Neuronal stem cell (in vitro differentiated cells): Measurements from ENCODE around the gene WNT8A.

Experiments
- DNase-seq: peaks from one replicate; pipeline ENCODE4 v3.0.0-alpha.2; 2013; ENCODE audit warnings: low spot score
- H2AFZ ChIP-seq: one replicate; pipeline ENCODE4 v1.6.1; 2013; ENCODE audit warnings: mild to moderate bottlenecking, low read length, inconsistent platforms
- H2AK5ac ChIP-seq: 2 replicates; pipeline ENCODE4 v1.6.1; 2013; ENCODE audit warnings: low read depth, mild to moderate bottlenecking, inconsistent platforms, low read length, moderate library complexity, mixed read lengths
- H2BK120ac ChIP-seq: 2 replicates; pipeline ENCODE4 v1.6.1; 2013; ENCODE audit warnings: low read depth, mild to moderate bottlenecking, inconsistent platforms, low read length, moderate library complexity, mixed read lengths
- H2BK12ac ChIP-seq: one replicate; pipeline ENCODE4 v1.6.1; 2013; ENCODE audit warnings: low read length, inconsistent platforms
- H2BK15ac ChIP-seq: 2 replicates; pipeline ENCODE4 v1.6.1; 2013; ENCODE audit warnings: mild to moderate bottlenecking, low read length, inconsistent platforms, mixed read lengths
- H2BK5ac ChIP-seq: one replicate; pipeline ENCODE4 v1.6.1; 2013; ENCODE audit warnings: inconsistent platforms, mild to moderate bottlenecking, low read length, moderate library complexity
- H3K14ac ChIP-seq: one replicate; pipeline ENCODE4 v1.6.1; 2013; ENCODE audit warnings: low read length, inconsistent platforms
- H3K18ac ChIP-seq: 2 replicates; pipeline ENCODE4 v1.6.1; 2013; ENCODE audit warnings: low read length, inconsistent platforms
- H3K23ac ChIP-seq: 2 replicates; pipeline ENCODE4 v1.6.1; 2013; ENCODE audit warnings: low read depth, mild to moderate bottlenecking, mixed read lengths, low read length, inconsistent platforms; ENCODE audit not compliant: poor library complexity
- H3K27ac ChIP-seq: replicated peaks from 3 replicates; pipeline ENCODE4 v1.5.1; 2013; ENCODE audit warnings: low read length, inconsistent platforms
- H3K27me3 ChIP-seq, 3 experiments: 2 replicates each; pipeline ENCODE4 v1.6.1; 2013; ENCODE audit warnings: low read length in 3 of 3, mild to moderate bottlenecking in 2 of 3, inconsistent platforms in 1 of 3, low read depth in 1 of 3, mixed read lengths in 1 of 3, moderate library complexity in 1 of 3; ENCODE audit not compliant: control insufficient read depth in 3 of 3, insufficient read depth in 3 of 3
- H3K36me3 ChIP-seq, 2 donors: replicated peaks in 1 of 2; 2 replicates each; pipeline ENCODE4 v1.6.1; 2013; ENCODE audit warnings: low read length in 2 of 2; ENCODE audit not compliant: control insufficient read depth in 2 of 2, insufficient read depth in 2 of 2
- H3K4ac ChIP-seq: 2 replicates; pipeline ENCODE4 v1.6.1; 2013; ENCODE audit warnings: inconsistent platforms, mild to moderate bottlenecking, low read length, moderate library complexity
- H3K4me1 ChIP-seq, 2 donors: 1 replicate in 1 of 2; 2 replicates in 1 of 2; pipeline ENCODE4 v1.6.1; 2013; ENCODE audit warnings: low read length in 2 of 2, low read depth in 1 of 2; ENCODE audit not compliant: control insufficient read depth in 2 of 2, insufficient read depth in 1 of 2
- H3K4me2 ChIP-seq: one replicate; pipeline ENCODE4 v1.6.1; 2013; ENCODE audit warnings: mild to moderate bottlenecking, low read length, inconsistent platforms; ENCODE audit not compliant: insufficient read depth, poor library complexity, severe bottlenecking
- H3K4me3 ChIP-seq, 2 donors: 2 replicates each; pipeline ENCODE4 v1.5.1; 2013; ENCODE audit warnings: low read length in 2 of 2, mild to moderate bottlenecking in 2 of 2, inconsistent platforms in 1 of 2, moderate library complexity in 1 of 2
- H3K79me1 ChIP-seq: one replicate; pipeline ENCODE4 v1.6.1; 2013; ENCODE audit warnings: low read depth, mild to moderate bottlenecking, inconsistent platforms, low read length, moderate library complexity
- H3K9ac ChIP-seq: one replicate; pipeline ENCODE4 v1.6.1; 2013; ENCODE audit warnings: mild to moderate bottlenecking, low read depth, low read length, inconsistent platforms; ENCODE audit not compliant: poor library complexity
- H3K9me3 ChIP-seq, 2 donors: replicated peaks in 1 of 2; 2 replicates each; pipeline versions ENCODE3 to v1.6.1; 2013; ENCODE audit warnings: low read length in 2 of 2, mild to moderate bottlenecking in 2 of 2, inconsistent platforms in 1 of 2, low read depth in 1 of 2, mixed read lengths in 1 of 2, moderate library complexity in 1 of 2; ENCODE audit not compliant: control insufficient read depth in 2 of 2, insufficient read depth in 1 of 2
- H4K8ac ChIP-seq: one replicate; pipeline ENCODE4 v1.6.1; 2013; ENCODE audit warnings: low read depth, mild to moderate bottlenecking, inconsistent platforms, low read length, moderate library complexity
- H4K91ac ChIP-seq: one replicate; pipeline ENCODE4 v1.6.1; 2013; ENCODE audit warnings: low read length, low read depth, mild to moderate bottlenecking, inconsistent platforms; ENCODE audit not compliant: poor library complexity
- WGBS, 2 donors: extraction: QIAGEN DNeasy Blood & Tissue Kit; methylation state at CpG; one replicate each; pipeline ENCODE4 v1.1.7; 2013; ENCODE audit warnings: missing lambda C conversion rate in 2 of 2, mixed read lengths in 1 of 2; ENCODE audit not compliant: insufficient read length in 2 of 2, insufficient replicate concordance in 1 of 2; ENCODE audit errors: extremely low coverage in 2 of 2; 5-methylcytosine and 5-hydroxymethylcytosine counted together

Gene WNT8A

DNA sequence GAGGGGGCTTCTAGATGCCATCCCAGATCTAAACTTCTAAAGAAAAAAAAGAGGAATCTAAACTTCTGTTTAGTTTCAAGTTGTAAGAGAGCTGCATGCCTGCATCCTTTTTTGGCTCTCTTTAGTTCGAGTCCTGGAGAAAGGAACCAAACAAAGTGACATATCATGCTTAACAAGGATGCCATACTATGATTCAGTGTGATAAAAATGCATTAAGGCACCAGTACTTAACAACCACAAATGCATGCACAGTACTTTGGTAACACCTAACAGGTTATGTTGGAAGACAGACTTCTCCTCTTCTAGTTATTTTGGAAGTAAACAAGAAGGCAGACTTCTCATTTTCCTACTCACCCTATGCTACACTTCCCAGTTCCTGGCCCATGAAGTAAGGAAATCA is 28.1 kb downstream of the WNT8A start:
- H3K14ac ChIP-seq, result no peak overlapping the region
- no peak overlapping the region for H2AK5ac ChIP-seq
- WGBS, 2 donors, result no CpG with 5 or more reads among the region's 1 CpG
- no peaks in the 10 kb centered on the region for H3K36me3 ChIP-seq
- no peak overlapping the region for H3K4me3 ChIP-seq
- H2BK15ac ChIP-seq, result no peak overlapping the region
- no peak overlapping the region for H2BK120ac ChIP-seq
- no peak overlapping the region for H3K4ac ChIP-seq
- no peak overlapping the region for H3K18ac ChIP-seq
- H3K9me3 ChIP-seq, result no peaks in the 10 kb centered on the region
- H3K79me1 ChIP-seq, result no peaks in the 10 kb centered on the region
- H4K91ac ChIP-seq, result no peak overlapping the region
- no peak for DNase-seq
- peaks cover 0 to 13% (median 0%) of the 10 kb centered on the region in 3 experiments for H3K27me3 ChIP-seq
- no peak overlapping the region for H3K23ac ChIP-seq
- no peak overlapping the region for H2BK12ac ChIP-seq
- no peak overlapping the region for H3K4me2 ChIP-seq
- H3K27ac ChIP-seq, result no peak overlapping the region
- no peak overlapping the region for H4K8ac ChIP-seq
- no peak overlapping the region for H2AFZ ChIP-seq
- H3K9ac ChIP-seq, result no peak overlapping the region
- H2BK5ac ChIP-seq, result no peak overlapping the region
- peaks cover 0 to 4% of the 10 kb centered on the region in 2 donors for H3K4me1 ChIP-seq

DNA sequence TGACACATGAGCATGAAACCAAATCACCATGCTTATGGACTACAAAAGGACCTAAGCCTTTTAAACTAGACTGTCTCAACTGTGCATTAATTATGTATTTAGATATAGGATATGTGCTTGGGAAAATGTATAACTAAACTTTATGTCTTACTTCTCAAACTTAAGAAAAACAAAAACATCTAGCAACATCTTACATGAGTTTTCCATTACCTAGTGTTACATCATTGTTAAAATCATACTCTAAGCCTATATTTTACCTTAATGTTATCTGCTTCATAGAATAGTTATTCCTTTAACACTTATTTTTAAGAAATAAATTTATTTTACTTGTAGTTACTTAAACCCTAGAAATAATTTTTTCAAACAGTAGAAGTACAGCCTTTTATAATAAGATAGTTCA is 31.4 kb downstream of the WNT8A start:
- Histone ChIP-seq H3K14ac (no peak overlapping the region), H3K4me3 (no peak overlapping the region), H3K27me3 (peaks cover 0 to 9% (median 0%) of the 10 kb centered on the region in 3 experiments), H3K23ac (no peak overlapping the region), H3K9ac (no peak overlapping the region), H3K18ac (no peak overlapping the region), H4K91ac (no peak overlapping the region), H3K4ac (no peak overlapping the region), H2AFZ (no peak overlapping the region), H3K4me1 (peaks cover 0 to 4% of the 10 kb centered on the region in 2 donors), H3K9me3 (no peaks in the 10 kb centered on the region), H3K36me3 (no peaks in the 10 kb centered on the region), H3K27ac (no peak overlapping the region), H2BK120ac (no peak overlapping the region), H2BK15ac (no peak overlapping the region), H4K8ac (no peak overlapping the region), H2BK5ac (no peak overlapping the region), H3K4me2 (no peak overlapping the region), H3K79me1 (no peaks in the 10 kb centered on the region), H2AK5ac (no peak overlapping the region), H2BK12ac (no peak overlapping the region)
- no peak for DNase-seq

DNA sequence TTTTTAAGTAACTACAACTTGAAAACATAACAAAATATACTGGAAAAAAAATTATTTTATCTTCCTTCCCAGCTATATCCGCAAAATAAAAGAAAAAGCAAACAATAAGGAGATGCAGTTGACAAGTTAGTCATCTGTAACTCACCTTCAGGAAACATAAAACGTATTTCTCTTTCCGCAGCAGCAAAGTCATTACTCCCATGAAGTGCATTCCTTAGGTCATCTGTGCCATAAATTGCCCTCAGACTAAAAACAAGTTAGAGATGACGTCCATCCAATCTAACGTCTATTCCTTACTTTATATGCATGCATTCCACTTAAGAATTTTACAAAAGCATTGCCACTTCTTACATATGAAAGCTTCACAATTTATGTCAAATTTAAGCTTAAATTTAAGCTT is 44.5 kb downstream of the WNT8A start:
- no peak for DNase-seq
- WGBS, 2 donors, result no CpG with 5 or more reads among the region's 5 CpGs
- no peaks in the 10 kb centered on the region for H3K27me3 ChIP-seq
- no peaks in the 10 kb centered on the region for H3K9me3 ChIP-seq
- no peak overlapping the region for H2BK5ac ChIP-seq
- H3K36me3 ChIP-seq, result no peaks in the 10 kb centered on the region
- no peak overlapping the region for H3K27ac ChIP-seq
- no peak overlapping the region for H4K8ac ChIP-seq
- no peak overlapping the region for H2BK120ac ChIP-seq
- H3K14ac ChIP-seq, result no peak overlapping the region
- H2BK12ac ChIP-seq, result no peak overlapping the region
- H2BK15ac ChIP-seq, result no peak overlapping the region
- H3K23ac ChIP-seq, result no peak overlapping the region
- H2AFZ ChIP-seq, result no peak overlapping the region
- H3K4me1 ChIP-seq, result no peaks in the 10 kb centered on the region
- no peak overlapping the region for H4K91ac ChIP-seq
- no peak overlapping the region for H3K9ac ChIP-seq
- H3K4me3 ChIP-seq, result no peak overlapping the region
- no peak overlapping the region for H3K4me2 ChIP-seq
- no peak overlapping the region for H2AK5ac ChIP-seq
- H3K18ac ChIP-seq, result no peak overlapping the region
- no peaks in the 10 kb centered on the region for H3K79me1 ChIP-seq
- no peak overlapping the region for H3K4ac ChIP-seq

DNA sequence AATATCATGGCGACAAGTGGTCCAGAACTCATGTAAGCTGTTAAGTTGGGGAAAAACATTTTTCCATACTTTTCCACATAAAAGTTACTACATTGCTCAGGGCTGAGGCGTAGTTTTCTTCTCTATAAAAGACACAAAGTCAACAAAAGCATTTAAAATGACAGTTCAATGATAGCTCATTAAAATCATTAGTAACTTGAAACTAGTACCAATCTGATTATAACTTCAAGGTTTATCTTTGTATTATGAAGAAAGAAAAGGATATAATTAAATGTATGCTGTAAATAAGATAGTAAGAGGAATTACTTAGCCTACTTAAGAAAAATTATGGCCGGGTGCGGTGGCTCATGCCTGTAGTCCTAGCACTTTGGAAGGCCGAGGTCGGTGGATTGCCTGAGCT is 45.5 kb downstream of the WNT8A start:
- Histone ChIP-seq H3K18ac (no peak overlapping the region), H3K4me3 (no peak overlapping the region), H2AK5ac (no peak overlapping the region), H3K4ac (no peak overlapping the region), H3K27me3 (no peaks in the 10 kb centered on the region), H3K36me3 (no peaks in the 10 kb centered on the region), H4K91ac (no peak overlapping the region), H3K23ac (no peak overlapping the region), H3K4me2 (no peak overlapping the region), H3K4me1 (no peaks in the 10 kb centered on the region), H2BK15ac (no peak overlapping the region), H3K9ac (no peak overlapping the region), H2BK120ac (no peak overlapping the region), H3K27ac (no peak overlapping the region), H3K79me1 (no peaks in the 10 kb centered on the region), H2AFZ (no peak overlapping the region), H4K8ac (no peak overlapping the region), H2BK5ac (no peak overlapping the region), H3K9me3 (no peaks in the 10 kb centered on the region), H2BK12ac (no peak overlapping the region), H3K14ac (no peak overlapping the region)
- no peak for DNase-seq
- WGBS, 2 donors, result no CpG with 5 or more reads among the region's 6 CpGs
